Activated CD4-positive, CD25-positive, alpha-beta regulatory T cell (primary cell): Measurements from ENCODE around the gene ASTL.
"Not testable (repeated sequence)": the region's sequence is repeated elsewhere in the genome, so short reads cannot be mapped to it uniquely, and the experiment has no call there.

Experiments
- DNase-seq, 4 experiments: peaks; one replicate each; lab custom pipeline; 2025; lab: John Stamatoyannopoulos, UW

ASTL gene

DNA sequence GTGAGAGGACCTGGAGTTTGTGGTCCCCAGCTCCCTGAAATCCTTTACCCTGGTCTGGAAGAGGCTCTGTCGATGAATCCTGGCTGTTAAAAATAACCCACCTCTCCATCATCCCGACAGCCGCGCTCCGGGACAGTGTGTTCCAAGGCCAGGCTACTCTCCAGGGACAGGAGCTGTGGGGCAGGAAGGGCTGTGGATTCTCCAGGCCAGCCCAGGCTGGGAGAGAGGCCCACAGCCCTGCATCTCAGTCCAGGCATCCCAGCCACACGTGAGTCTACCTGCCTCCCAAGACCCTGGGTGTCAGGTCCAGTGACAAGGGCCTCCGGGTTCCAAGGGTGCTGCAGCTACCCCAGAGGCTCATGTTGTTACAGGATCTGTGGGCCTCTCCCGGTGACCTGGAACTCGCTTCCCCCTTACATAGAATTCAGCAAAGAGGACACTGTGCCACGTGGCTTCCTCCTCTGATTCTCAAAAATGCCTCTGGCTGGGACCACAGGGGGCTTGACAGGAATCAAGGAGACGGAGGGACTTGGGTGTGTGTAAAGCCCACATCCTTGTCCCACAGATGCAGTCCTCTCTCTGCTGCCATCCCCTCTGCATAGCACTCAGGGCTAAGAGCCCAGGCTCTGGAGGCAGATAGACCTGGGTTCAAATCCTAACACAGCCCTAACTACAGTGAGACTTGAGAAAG is 39.3 kb downstream of the ASTL start:
- DNase-seq, result no peak

GRCh38 chr2:96097951-96098823 is 40.1 kb downstream of the ASTL start:
- no peak for DNase-seq

DNA sequence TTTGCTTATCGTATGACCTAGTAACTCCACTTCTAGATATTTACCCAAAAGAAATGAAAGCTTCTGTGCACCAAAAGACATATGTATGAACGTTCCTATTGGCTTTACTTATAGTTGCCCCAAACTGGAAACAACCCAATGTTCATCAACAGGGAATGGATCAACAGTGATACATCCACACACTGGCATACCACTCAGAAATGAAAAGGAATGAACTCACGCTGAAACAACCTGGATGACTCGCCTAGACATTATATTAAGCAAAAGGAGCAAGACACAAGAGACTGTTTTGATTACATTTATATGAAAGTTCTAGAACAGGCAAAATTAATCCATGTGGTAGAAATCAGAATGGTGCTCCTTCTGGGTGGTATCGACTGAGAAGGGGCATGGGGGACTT is 40.9 kb downstream of the ASTL start:
- DNase-seq, result no peak

GRCh38 chr2:96095116-96095636 is 43.1 kb downstream of the ASTL start:
- DNase-seq, result no peak

- DNase-seq, result no peak
These were observed 44.8 kb downstream of the ASTL start for GRCh38 chr2:96093528-96093927.

DNA sequence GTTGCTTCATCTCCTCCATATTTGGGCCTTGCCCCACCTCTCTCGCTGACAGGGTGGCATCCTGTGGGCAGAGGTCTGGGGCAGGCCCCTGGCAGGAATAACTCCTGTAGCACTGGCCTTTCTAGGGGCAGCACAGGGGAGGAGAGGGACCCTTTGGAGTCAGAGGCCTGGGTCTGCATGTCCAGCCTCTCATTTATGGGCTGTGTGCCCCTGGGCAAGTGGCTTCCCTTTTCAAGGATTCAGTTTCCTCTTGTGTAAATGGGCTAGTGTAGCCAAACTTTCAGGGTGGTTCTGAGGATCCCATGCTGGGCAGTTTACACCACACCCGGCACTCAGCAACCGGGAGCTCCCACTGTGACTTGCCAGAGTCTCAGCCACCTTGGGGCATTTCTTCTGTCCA is 45.4 kb downstream of the ASTL start:
- no peak for DNase-seq

GRCh38 chr2:96092573-96092877 is 45.8 kb downstream of the ASTL start:
- DNase-seq, result no peak

DNA sequence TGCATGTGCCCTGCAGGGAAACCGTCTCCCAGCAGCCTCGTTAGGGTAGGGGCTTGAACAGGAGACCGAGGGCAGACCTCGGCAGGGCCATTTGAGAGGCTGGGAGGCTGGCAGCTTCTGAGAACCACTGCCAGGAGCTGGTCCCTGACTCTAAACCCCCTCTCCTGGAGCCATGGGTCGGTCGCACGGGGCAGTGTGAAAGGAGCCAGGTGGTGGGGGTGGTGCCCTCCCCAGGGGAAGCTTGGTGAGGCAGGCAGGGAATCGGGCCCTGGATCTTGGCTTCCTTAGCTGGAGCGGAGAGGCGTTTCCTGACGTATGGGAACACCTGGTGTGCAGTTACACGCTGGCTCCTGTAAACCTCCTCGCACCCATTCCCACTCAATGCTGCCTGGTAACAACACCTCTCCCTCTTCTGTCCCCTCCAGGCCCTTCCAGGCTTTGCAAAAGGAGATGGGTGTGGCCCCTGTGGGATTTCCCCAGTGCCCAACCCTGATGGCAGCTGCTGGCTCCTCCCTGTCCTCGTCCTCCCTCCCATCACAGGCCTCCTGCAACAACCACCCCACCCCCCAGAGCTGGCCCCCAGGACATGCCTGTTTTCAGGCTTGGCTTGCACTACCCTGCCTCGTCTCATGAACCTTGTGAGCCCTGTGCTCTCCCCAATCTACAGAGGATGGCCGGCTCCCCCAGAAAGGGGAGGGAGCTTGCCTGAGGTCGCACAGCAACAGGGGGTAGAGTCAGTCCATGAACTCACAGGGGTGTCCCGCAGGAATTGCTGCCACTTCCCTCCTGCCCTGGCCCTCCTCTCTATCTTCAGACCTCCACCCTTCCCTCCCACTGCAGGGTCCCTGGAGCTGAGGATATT is 46.4 kb downstream of the ASTL start:
- no peak for DNase-seq

- no peak for DNase-seq
These were observed 47.1 kb downstream of the ASTL start for GRCh38 chr2:96091141-96091710.

- no peak for DNase-seq
These were observed 47.9 kb downstream of the ASTL start for GRCh38 chr2:96090196-96090926.

DNA sequence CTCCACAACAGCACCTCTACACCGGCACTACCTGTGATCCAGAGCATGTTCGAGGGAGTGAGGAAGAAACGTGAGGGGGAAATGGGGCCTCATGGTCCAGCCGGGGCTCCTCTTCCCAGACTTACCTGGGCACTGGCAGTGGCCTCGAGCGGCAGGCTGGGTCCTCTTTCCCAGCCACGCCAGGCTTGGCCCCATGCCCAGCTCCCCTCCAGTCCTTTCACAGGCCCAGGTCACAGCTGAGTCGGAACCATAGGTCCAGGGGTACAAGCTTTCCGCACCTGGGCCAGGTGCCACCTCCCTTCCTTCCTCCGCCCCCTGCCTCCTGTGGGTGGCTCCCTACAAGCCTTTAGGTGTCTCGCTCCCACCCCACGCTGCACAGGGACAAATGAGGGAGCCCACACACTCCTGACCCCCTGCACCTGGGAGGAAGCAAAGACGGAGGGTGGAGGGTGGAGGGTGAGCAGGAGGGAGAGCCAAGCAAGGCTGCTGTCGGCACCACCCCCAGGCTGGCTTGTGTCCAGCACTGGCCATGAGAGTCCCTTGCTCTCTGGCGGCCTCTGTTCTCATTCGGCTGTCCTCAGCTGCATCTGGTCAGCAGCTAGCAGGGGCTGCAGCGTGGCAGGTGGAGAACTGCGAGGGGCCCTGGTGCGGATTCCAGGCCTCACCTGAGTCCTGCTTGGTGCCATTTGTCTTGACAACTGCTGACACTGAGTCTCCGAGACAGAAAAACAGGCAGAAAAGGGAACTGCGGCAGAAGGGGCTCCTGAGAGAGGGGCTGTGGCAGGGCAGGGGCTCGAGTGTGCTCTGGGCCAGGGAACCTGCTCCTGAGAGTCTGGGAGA is 48.7 kb downstream of the ASTL start:
- no peak for DNase-seq

GRCh38 chr2:96088340-96089335 is 49.7 kb downstream of the ASTL start:
- no peak for DNase-seq

DNA sequence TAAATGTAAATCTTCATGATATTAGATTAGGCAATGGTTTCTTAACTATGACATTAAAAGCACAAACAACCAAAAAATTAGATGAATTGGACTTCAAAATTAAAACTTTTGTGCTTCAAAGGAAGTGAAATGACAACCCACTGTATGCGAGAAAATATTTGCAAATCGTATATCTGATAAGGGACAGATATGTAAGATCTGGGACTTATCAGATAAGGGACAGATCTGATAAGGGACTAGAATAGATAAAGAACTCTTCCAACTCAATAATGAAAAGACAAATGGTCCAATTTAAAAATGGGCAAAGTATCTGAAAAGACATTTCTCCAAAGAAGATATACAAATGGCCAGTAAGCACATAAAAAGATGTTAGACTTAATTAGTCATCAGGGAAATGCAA is 51.2 kb downstream of the ASTL start:
- no peak for DNase-seq

DNA sequence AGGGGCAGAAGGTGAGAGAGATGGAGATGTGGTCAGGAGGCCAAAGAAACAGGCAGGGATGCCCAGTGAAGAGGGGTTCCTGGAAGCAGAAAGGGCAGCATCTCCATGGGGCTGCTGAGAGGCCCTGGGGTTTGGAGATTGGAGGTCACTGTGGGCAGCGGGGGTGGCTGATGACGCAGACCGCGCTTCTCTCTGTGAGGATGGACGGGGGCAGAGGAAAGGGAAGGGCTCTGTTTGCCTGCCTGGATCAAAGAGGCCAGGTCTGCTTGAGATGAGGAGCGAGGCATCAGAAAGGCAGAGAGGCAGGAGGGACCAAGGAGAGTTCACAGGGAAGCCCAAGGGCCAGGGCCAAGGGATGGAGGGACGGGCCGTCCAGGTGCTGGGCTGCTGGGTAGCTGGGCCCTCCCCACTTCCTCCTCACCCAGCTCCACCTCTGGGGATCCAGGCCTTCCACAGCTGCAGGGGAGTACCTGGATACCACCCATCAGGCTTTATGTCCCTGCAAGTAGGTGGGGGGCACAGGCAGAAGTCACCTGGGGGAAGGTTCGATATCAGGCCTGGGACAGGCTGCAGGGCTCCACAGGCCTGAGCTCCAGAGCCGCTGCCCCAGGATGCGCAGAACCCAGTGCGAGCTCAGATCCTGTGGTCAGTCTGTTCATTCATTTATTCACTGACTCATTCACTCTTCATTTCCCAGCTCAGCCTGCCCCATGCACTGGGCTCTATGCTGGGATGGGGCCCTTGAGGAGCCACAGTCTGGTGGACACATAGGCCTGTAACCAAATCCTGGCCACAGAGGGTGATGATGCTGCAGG is 52.6 kb downstream of the ASTL start:
- DNase-seq, result no peak

- DNase-seq, result not testable (repeated sequence)
These were observed 53.3 kb downstream of the ASTL start for GRCh38 chr2:96084858-96085518.

DNA sequence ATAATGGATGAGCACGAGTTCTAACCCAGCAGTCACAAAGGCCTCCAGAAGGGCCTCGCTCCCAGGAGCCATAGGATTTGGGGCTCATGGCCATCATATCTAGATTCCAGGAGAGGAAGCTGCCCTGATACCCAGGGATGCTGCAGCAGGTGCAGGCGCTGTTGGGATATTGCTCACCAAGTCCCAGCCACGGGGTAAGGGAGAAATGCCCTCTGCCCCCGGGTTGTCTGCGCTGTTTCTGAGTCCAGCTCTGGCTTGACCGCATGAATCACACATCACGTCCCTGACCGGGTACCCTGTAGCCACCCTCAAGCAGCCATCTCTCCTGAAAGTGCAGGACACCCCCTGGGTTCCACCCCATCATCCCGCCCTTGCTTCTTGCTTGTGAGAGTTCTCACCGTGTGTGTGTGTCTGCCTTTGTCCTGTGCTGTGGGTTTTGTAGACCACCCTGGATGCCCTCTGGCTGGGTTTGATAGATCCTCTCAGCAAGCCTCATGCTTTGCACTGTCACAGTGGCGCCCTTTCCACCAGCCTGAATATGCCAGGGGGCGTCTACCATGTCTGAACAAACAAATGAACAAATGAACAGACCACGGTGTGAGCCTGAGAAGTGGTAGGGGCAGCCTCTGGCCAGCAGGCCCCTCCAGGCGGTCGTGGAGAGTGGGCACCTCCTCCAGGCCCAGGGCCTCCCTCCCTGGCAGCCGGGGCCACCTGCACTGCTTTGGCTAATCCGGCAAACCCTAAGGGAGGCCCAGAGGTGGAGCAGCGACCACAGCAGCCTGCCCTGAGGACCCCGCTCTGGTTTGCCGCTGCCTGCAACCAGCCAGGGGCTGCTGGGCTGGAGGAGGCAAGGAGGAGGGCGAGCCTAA is 54.1 kb downstream of the ASTL start:
- DNase-seq, result no peak
